ENCODE data around the gene PRPF6.

DNA sequence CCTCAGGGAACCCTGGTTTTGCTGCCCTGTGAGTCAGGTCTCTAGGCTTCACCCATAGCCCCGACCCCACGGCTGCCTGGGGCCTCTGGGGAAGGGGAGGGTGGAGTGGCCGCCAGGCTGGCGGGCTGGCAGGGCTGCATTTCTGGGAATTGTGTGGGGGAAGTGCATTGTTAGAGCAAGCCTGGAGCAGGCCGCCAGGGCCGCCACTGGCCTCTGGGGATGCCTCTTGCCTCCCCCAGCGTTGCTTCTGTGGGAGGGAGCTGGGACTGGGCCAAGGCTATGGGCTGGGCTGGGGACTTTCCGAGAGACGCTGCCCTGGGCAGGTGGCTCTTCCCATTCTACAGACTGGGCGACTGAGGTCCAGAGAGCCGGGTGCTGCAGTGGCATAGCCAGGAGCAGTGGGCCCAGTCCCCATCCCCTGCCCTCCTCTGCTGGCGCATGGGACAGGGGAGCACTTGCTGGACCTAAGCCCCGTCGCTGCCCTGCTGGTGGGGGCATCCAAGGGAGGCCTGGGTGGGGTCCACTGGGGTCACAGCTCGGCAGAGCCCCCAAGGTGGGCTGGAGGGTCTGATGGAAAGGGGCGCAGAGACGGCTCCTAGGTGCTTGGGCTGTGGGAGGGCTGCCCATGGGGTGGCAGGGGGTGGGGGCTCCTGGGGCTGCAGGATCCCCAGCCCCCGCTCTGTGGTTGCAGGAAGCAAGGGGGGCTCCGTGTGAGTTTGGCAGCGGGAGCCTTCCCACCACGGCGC is 75.1 kb downstream of the PRPF6 start:
- no peak for TF ChIP-seq EZH2 (IDR thresholded peaks at IDR 0.05; ENCODE audit: borderline replicate concordance, insufficient read depth, low read depth, low read length, poor library complexity, severe bottlenecking)
- TF ChIP-seq, protein P1, sequence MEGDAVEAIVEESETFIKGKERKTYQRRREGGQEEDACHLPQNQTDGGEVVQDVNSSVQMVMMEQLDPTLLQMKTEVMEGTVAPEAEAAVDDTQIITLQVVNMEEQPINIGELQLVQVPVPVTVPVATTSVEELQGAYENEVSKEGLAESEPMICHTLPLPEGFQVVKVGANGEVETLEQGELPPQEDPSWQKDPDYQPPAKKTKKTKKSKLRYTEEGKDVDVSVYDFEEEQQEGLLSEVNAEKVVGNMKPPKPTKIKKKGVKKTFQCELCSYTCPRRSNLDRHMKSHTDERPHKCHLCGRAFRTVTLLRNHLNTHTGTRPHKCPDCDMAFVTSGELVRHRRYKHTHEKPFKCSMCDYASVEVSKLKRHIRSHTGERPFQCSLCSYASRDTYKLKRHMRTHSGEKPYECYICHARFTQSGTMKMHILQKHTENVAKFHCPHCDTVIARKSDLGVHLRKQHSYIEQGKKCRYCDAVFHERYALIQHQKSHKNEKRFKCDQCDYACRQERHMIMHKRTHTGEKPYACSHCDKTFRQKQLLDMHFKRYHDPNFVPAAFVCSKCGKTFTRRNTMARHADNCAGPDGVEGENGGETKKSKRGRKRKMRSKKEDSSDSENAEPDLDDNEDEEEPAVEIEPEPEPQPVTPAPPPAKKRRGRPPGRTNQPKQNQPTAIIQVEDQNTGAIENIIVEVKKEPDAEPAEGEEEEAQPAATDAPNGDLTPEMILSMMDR (IDR thresholded peaks at IDR 0.05): no peak
